HG03025 (cell line): Measurements from ENCODE around the gene SATB2.

Experiments
- ATAC-seq: cut with Tn5 transposase; IDR thresholded peaks from one replicate; pipeline ENCODE4 v1.9.1; 2021; ENCODE audit warnings: mild to moderate bottlenecking, moderate library complexity; ENCODE audit not compliant: unreplicated experiment, low FRiP score

SATB2 gene

DNA sequence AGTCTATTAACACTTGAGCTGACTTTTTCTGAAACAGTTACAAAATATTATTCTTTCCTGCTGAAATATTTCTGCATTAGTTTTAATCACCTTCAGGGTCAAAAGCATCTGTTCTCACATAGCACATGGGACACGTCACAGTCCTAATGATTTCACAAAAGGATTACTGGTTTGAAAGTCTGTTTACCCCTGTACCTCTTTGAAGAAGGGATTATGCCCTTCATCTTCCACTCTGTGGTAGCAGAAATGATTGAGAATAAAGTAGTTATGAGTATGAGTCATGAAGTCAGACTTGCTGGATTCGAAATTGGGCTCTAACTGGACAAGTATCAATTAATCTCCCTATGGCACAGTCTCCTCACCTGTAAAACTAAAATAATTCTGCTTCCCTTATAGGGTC, 121.2 kb downstream of the SATB2 start:
- ATAC-seq = no peak

DNA sequence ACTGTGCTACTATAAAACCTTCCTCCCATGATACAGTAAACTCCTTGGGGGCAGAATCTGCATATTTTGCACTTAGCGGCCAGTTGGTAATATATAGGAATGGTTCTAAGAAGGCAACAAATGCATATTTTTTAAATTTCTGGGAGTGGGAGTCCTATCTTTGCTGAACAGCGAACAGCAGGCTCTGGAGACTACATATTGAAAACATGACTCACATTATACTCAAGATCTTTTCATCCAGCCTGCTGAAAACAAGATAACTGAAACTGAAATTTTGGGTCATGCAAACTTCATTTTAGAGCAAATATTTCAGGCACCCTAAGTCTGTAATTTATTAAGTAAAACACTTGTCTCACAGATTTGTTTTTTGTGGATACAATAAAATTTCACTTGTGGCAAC, 122.2 kb downstream of the SATB2 start:
- no peak for ATAC-seq

DNA sequence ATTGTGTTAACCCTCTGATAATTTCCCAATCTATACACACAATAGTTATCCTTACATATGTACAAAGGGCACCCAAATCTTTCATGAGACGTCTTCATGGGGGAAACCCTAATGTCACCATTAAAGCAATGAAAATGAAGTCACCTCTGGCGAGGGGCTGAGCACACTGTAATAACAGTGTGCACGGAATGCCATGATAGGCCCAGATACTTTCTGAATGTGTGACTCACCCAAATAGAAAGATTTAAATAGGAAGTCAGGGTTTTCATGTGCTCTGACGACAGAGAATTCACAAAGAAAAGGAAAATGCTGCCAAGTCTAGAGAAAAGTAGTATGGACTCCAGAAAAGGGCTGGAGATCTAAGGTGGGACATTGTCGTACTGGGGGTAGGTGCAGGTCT, 128.3 kb downstream of the SATB2 start:
- no peak for ATAC-seq

DNA sequence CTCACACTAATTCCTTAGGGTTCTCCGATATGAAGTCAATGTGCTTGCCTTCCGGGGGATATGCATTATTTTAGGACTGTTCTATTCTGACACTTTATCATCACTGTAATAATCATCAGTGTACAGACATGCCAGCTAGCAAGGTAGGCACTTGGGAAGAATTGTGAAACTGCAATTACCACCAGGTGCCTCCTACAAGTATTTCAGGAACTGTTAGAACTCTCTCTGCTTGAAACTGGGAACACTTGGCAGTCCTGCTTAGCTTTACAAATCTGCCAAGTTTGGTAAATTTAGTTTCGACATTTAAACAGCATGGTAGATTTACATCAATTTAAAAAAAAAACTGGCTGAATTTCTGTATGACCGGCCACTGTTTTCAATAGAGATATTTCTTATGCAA, 128.7 kb downstream of the SATB2 start:
- no peak for ATAC-seq

DNA sequence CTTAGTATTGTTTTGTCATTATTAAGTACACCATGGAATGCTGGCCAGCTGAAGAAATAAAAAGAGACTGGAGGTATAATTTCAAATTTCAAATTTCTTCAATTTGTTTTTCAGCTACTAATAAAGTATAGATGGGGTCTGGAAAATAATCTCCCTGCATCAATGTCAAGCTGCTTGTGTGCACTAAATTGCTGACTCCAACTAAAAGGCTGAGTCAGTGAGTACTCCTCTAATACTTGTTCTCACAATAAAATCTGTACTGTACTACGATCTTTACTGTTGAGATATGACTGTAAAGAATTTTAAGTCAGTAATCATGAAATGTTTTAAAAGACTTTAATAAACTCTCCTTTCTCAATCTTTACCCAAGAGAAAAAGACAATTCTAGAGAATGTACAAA, 131.9 kb downstream of the SATB2 start:
- ATAC-seq = no peak

DNA sequence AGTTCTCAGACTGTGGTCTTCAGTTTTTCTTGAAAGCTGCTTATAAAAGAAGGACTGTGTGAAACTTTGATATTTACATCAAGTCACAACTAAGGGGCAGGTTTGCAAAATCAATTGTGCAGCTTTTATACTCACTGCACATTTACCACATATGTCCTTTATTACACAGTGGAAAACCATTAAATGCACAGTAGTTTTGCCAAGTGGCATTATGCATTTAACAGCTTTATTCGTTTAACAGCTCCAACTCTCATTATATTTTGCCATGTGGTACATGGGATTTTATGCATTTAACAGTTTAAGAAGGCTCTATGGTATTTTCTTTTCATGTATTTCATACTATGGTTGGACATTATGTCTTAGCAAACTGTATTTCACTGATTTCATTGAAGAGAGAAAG, 135.6 kb downstream of the SATB2 start:
- no peak for ATAC-seq

DNA sequence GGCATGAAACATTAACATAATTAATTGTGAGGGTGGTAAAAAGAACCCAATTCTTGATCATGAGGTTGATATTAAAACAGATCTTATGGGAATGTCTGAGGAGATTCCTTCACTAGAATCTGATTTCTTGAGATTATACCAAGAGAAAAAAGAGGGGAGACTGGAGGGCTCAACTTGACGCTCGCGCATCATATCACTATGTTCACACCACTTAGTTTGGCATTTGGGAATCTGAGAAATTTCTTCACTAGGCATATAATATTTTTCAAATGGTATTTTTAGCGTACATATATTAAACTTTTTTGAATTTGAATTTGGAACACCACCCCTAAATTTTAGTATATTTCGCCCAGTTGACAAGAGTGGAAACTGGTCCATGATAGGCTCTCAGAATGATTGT, 140.1 kb downstream of the SATB2 start:
- no peak for ATAC-seq

DNA sequence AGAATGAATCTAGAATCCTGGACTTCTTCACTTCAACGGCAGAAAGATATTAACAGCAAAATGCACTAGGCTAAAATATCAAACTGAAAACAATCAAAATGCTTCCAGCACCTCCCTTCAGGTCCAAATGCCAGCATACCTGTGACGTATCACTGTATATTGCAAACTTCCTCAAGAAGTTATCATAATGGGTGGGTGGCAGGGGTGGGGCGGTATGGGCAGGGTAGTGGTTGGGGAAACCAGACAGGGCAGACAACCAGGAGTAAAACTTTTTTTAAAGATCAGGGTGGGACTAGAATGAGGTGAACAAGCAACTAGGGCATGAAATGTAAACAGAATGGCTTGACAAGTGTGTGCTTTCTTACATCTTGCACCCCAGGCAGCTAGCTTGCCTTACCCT, 140.9 kb downstream of the SATB2 start:
- no peak for ATAC-seq

DNA sequence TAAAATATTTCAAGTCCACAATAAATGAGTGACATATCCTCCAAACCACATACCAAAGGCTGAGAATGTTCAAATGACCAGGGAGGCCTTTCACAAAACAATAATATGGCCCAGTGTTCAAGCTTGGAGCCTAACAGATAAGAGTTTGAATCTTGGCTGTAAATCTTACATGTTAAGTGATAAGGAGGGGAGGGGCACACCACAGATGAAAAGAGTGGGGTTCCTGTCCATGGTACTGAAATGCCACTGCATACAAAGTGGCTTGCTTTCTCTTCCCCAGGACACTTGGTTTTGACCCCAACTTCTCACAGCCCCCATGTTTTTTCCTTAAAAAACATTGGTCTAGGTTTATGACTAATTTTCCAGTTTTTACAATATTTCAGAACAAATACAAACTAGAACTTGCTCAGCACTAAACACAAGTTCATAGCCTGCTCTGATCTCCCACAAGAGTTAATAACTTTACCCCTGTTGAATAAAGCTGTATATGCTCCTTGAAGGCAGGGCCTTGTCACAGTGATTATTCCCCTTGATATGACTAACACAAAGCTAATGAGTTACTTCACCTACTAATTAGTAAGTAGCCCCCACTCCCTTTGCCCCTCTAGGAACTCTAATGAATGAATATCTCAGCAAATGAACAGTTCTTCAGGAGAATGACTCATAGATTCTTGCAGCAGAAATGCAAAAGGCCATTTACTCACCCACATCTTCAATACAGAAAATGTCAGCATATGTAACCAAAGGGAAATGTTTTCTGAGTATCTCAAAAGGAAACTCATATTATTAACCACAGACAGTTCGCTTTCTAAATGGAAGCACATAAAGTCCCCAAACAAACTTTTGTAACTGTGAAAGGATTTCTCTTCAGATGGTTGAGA, 142.2 kb downstream of the SATB2 start:
- no peak for ATAC-seq

DNA sequence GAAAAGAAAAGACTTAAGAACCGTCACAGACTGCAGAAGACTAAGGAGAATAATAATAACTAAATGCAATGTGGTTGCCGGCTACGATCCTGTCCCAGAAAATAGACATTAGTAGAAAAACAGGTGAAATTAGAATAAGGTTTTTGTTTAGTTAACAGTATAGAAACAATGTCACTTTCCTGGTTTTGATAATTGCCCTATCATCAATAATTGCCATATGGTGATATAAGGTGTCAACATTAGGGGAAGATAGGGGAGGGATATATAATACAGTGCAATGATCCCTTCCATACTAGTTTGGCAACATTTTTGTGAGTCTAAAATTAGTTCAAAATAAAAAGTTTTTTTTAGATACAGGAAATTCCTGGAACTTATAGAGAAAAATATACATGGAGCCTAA, 144.8 kb downstream of the SATB2 start:
- ATAC-seq = no peak

DNA sequence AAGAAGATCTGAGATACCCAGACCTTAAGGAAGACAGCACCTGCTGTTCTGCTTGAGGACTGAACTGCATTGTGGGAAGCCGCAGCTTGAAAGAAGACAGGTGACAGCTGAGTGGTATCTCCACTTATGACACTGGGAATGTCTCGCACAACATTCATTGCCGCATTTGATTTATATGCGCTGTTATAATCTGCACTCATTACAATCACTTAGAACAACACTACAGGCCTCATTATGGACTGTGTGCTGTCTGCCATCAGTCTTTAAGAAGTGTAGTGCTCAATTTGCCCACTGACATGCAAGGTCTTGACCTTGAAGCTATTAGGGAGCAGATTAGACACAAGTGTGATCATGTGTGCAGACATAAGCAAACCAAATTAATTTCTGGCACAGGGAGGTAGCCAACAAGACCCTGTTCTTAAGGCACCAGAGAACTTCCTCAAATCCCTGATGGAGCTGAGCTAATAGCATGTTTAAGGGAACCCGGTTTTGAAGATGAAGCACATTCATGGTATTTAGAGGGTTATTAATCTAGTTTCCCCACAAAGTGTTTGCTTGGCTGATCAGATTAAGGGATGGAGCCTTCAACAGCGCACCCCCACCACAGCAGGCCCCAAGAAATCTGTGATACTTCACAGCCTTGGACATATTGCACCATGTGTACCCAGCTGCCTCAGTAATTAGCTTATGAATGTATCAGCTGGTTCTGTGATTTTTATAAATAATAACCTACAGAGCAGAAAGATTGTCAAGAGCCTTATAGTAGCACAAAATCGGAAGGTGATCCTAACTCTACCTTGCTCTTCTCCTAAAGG, 146.8 kb downstream of the SATB2 start:
- no peak for ATAC-seq

DNA sequence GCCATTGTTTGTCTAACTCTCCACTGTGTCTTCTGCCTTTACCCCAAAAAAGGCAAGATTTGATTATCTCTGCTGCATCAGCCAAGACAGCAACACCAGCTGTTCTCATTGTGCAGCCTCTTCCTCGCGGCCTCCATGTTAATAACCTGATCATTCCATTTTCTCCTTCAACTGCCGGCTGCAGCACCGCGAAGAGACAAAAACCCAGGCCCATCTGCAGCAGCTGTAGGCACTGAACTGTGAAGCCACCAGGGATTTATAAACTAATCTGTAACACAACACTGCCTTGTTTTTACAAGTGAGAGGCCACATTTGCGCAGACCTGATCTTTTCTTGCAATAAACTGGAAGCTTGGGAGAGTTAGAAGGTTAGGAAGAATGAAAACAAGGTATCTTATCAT, 147.8 kb downstream of the SATB2 start:
- no peak for ATAC-seq

DNA sequence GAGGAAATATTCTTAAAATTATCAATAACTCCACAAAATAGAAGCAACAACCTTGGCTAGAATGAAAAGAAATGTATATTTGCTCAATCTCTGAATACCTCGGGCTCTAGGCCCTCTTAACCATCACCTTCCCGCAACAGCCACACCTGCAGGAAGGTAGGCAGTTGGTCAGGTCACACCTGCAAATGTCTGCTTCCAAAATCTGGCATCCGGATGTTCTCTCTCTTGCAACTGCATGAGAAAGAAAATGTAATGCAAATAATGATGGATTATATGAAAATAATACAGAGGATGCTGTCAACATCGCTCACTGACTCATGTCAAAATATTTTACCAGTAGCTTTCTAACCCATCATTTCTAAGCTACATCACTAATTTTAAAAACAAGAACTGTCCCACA, 148.3 kb downstream of the SATB2 start:
- ATAC-seq = no peak

DNA sequence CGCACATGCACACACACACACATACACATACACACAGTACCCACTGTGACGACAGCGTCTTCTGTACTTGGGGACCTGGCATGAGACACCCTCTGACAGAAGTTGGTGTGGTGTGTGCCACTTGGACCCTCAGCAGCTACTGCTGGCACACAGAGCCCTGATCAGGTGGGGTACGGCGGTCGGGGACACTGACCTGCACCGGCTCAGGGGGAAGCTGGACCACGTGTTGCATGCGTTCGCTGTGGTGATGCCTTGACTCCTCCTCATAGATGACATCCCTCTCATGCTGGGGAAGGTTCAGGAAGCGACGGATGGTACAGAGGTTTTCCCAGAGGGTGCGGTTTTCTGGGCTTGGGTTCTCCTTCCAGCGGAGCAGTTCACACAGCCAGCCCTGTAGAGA, 149.2 kb downstream of the SATB2 start:
- ATAC-seq = no peak

DNA sequence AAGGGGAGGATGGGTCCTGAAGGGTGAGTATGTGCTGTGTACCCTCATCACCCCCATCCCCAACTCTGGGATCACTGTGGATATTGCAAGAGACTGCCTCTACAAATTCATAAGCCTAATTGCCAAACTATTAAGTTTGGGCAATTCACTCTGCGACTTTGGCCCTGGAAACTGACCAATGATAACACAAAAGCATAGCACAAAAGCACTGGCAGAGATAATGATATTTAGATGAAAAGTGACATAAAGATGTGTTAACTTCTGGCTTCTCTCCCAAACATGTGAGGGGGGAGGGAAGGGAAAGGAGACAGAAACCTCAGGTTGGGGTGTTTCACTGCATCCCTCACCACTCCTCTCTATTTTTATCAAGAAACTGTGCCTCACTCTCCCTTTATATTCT, 150.3 kb downstream of the SATB2 start:
- ATAC-seq = no peak

DNA sequence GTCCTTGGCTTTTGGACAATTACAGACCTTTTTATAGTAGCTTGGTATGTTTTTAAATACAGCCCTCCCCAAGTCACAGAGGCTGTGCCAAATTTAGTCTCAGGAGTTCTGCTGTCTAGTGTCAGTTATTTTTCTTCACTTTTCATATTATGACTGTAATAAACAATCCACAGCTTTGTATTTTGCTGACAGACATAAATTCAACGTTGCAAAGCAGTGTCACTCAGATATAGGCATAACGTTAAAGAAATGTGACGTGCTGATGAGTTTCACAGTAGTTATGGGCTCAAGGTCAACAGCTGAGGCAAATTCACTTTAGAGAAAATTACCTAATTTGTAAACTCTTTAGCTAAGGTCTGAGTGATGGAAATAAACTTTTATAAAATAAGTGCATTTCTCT, 151.6 kb downstream of the SATB2 start:
- no peak for ATAC-seq

DNA sequence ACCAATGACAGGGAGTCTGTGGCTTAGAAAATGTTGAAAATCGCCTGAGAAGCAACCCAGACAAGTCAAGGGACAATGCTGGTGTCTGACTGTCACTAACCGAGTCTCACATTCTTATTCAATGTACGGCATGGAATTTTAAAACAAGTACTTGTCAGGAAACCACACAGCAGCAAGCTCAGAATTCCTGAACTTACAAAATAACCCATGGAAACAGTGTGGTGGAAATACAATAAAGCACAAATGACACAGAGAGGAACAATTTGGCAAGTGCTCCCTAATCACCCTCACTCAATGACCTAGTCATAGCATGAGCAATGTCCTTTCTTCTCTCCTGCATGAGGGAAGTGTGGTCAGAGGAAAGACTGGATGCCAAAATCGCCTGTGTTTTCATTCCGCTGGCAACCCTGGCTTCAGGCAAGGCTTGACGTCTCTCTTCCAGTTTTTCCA, 154.0 kb downstream of the SATB2 start:
- ATAC-seq = no peak

DNA sequence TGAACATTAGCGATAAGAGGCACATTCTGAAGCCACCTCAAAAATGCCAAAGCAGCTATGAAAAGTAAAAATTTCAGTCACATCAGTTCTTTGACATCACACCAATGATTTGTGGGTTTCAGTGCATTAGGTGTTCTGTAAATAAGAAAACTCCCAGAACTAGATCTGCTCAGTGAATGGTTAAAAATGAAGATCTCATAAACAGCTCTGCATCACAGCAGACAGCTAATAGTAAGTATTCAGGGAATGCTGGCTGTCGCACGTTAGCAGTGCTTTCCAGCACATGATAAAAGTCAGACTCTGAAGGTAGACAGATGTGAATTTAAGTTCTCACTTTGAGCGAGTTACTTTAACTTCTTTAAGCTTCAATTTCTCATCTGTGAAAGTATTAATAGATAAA, 154.9 kb downstream of the SATB2 start:
- no peak for ATAC-seq

DNA sequence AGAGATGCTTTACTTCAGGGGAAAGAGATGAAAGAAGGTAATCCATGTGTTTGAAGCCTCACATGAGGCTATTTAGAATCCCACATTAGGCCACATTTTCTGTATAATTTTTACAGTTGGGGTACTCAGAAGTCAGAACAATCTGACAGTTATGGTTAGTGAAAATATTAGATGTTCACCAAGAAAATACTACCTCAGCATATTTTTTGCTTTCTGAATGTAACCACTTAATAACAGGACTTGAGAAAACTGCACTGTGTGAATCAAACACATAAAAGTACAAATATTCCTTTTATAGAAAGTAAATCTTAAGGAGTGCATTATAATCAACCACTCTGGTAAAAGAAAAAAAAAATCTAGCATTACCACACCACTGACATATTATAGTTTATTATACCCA, 169.3 kb downstream of the SATB2 start:
- ATAC-seq = no peak

DNA sequence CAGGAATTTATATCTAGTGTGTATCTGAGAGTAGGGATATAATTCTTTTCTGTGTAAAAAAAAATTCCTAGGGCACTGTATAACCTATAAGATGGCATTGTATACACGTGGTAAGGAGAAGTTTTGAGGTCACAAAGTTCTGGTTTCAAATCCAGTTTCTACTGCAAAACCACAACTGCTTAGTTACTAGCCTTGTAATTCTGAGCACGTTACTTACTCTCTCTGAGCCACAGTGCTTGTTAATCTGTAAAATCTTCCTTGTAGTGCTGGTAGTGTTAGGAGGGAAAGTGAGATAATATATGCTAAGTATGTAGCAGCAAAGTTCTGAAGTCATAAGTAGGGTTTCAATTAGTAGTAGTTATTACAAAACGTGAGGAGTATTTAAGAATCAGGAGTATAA, 175.4 kb downstream of the SATB2 start:
- ATAC-seq = no peak

DNA sequence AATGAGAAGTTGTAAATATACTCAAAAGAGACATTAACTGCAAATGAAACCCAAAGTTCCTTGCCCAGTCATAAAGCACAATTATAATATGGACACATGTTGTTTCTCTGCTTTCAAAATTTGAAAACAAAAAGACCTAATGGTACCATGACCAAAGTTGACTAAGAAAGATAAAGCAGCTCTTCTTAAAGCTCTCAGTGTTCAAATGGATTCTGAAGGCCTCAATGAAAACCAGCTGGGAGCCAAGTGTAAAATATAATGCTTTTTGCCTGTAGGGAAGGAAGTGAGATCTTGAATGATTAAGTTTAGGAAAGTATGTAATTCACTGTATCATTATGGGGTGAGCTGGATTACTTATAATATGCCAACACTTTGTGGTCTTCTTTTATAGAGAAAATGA, 178.6 kb downstream of the SATB2 start:
- no peak for ATAC-seq

DNA sequence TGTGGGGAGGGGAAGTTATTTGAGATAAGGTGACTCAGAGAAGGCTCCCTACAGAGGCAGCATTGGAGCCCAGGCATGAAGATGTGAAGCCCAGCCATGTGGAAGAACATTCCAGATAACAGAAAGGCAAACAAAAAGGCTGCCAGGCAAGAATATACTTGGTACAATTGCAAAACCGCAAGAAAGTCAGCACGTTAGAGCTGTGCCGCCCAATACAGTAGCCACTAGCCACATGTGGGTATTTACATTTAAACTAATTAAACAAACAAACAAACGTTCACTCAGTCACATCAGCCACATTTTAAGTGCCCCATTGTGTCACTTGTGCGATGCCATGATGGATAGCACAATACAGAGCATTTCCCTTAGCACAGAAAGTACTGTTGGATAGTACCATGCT, 179.6 kb downstream of the SATB2 start:
- ATAC-seq = no peak
